H1 (cell line): ENCODE measurements around the gene CCL1. TPM values are rescaled to one million over a fixed set of nuclear protein-coding genes. Genes with fewer than 3 reads are reported as not detected.

Experiments
- CTCF ChIP-seq, 3 experiments: IDR thresholded peaks; 1 replicate in 2 of 3; 2 replicates in 1 of 3; pipeline versions ENCODE4 v1.5.1 to v1.6.1; 2011; ENCODE audit warnings: low read length in 3 of 3, mild to moderate bottlenecking in 3 of 3, inconsistent platforms in 2 of 3, low read depth in 1 of 3, moderate library complexity in 1 of 3; ENCODE audit not compliant: insufficient read depth in 1 of 3; ENCODE audit errors: control extremely low read depth in 1 of 3
- EGR1 ChIP-seq: IDR thresholded peaks from 2 replicates; pipeline ENCODE4 v1.6.1; 2011; ENCODE audit warnings: low read depth, low read length, borderline replicate concordance
- FOSL1 ChIP-seq: IDR thresholded peaks from 2 replicates; pipeline ENCODE4 v1.6.1; 2011; ENCODE audit warnings: mild to moderate bottlenecking, low read depth, low read length, moderate library complexity; ENCODE audit not compliant: insufficient read depth
- KDM4A ChIP-seq: IDR thresholded peaks from one replicate; pipeline ENCODE4 v1.7.1; 2012; ENCODE audit warnings: low read depth, mild to moderate bottlenecking, moderate library complexity, low read length, inconsistent platforms; ENCODE audit not compliant: severe bottlenecking
- RBBP5 ChIP-seq: IDR thresholded peaks from 2 replicates; pipeline ENCODE4 v1.7.1; 2012; ENCODE audit warnings: low read depth, mild to moderate bottlenecking, inconsistent platforms, low read length, moderate library complexity, borderline replicate concordance
- TAF1 ChIP-seq: IDR thresholded peaks from 2 replicates; pipeline ENCODE4 v1.6.1; 2011; ENCODE audit warnings: mild to moderate bottlenecking, low read depth, low read length
- ZNF274 ChIP-seq: IDR thresholded peaks from 2 replicates; pipeline ENCODE4 v1.7.0; 2012; ENCODE audit warnings: low read length, borderline replicate concordance; ENCODE audit errors: extremely low read depth
- polyA plus RNA-seq, 7 experiments: library from polyadenylated mRNA; depleted of rRNA in 3 of 7; stranded (reverse) in 5 of 7; unstranded in 2 of 7; fragments of >200 nt in 5 of 7; fragments of 200-250 nt in 2 of 7; gene quantifications; 1 replicate in 5 of 7; 2 replicates in 1 of 7; 4 replicates in 1 of 7; pipeline versions ENCODE4 v1.2.1 to v1.2.3, GENCODE V29; 2011 to 2013; ENCODE audit warnings: missing spikeins in 2 of 7, mixed read lengths in 2 of 7
- total RNA-seq: library from RNA; stranded (reverse); fragmentation: NEBNext Ultra II Directional; extraction: Animal tissue kit (Norgen Biotek cat#: 25700); gene quantifications from 2 replicates; pipeline ENCODE4 v1.2.1, GENCODE V29; 2021
- TF ChIP-seq, protein P1 (sequence below): IDR thresholded peaks from 2 replicates; pipeline ENCODE4 v1.6.1; 2012; ENCODE audit warnings: low read length, inconsistent platforms

Gene CCL1
- total and polyA plus RNA-seq, 2 of the 8 experiments (the other 6 are each of a cell fraction or from before 2014, with no cell fraction given): not detected

DNA sequence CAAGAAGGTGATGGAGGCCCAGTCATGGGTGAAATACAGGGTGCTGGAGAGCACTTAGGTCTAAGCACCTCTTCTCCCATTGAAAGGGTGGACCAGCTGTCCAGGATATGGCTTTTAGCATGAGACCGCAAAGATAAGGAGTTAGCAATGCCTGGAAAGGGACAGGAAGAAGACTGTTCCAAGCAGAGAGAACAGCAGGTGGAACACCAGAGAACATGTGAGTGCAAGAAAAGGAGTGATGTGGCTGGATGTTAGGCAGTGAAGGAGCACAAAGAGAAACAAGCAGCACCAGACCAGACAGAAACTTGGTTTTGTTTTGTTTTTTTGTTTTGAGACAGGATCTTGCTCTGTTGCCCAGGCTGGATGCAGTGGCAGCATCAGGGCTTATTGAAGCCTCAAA is 45.4 kb upstream of the CCL1 start (continued):
- TF ChIP-seq, protein P1, sequence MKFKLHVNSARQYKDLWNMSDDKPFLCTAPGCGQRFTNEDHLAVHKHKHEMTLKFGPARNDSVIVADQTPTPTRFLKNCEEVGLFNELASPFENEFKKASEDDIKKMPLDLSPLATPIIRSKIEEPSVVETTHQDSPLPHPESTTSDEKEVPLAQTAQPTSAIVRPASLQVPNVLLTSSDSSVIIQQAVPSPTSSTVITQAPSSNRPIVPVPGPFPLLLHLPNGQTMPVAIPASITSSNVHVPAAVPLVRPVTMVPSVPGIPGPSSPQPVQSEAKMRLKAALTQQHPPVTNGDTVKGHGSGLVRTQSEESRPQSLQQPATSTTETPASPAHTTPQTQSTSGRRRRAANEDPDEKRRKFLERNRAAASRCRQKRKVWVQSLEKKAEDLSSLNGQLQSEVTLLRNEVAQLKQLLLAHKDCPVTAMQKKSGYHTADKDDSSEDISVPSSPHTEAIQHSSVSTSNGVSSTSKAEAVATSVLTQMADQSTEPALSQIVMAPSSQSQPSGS: no peak
- TF ChIP-seq FOSL1: no peak
- TF ChIP-seq CTCF (IDR thresholded peaks at IDR 0.05; ENCODE audit: control extremely low read depth in 1 of 3, insufficient read depth in 1 of 3, low read depth in 1 of 3, low read length in 3 of 3): no peak
- no peak for TF ChIP-seq EGR1
- TF ChIP-seq ZNF274: no peak
- TF ChIP-seq RBBP5: no peak
- no peak for TF ChIP-seq TAF1
- no peak for TF ChIP-seq KDM4A
